GM15510 (cell line): ENCODE measurements around the gene KLHL6.

Source experiments
- POLR2A ChIP-seq: IDR thresholded peaks from 3 replicates; pipeline ENCODE4 v1.6.1; 2011; ENCODE audit warnings: borderline replicate concordance; ENCODE audit not compliant: insufficient read length; ENCODE audit errors: extremely low read depth

The KLHL6 gene

DNA sequence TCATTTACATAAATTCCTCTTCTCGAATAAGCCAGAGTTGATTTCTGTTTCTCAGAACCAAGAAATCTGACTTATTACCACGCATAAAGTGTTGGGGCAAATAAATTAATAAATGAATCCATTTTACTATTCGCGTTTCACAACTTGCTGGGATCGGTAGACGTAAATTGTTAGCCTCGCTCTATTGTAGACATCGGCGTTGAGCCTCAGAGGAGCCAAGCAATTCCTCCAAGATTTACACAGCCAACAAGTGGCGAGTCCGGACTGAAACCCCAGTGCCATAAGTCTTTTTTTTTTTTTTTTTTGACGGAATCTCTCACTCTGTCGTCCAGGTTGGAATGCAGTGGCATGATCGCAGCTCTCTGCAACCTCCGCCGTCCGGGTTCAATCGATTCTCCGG, 8.9 kb downstream of the KLHL6 start:
- TF ChIP-seq POLR2A: no peak

DNA sequence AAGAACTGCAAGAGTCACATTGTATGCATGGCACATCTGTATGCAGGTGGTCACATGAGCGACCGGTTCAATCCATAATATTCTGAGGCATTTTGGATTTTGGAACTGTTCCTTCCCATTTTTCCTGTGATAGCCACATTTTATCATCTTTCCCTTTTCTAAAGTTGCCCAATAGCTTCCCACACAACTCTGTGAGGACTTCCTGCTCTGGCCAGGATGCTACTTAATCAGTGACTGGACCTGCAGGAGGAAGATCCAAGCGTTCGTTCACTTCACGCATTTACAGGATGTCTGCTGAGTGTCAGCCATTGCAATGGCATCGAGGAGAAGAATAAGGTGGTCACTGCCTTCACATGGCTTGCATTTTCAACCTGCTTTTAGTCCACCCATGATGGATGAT, 9.8 kb downstream of the KLHL6 start:
- no peak for TF ChIP-seq POLR2A

- TF ChIP-seq POLR2A: no peak
Measured at GRCh38 chr3:183542355-183542754, 13.2 kb downstream of the KLHL6 start.

- TF ChIP-seq POLR2A: no peak
Measured at GRCh38 chr3:183541738-183542137, 13.8 kb downstream of the KLHL6 start.

- TF ChIP-seq POLR2A: no peak
Measured at GRCh38 chr3:183541235-183541655, 14.3 kb downstream of the KLHL6 start.

- no peak for TF ChIP-seq POLR2A
Measured at GRCh38 chr3:183540501-183541234, 14.8 kb downstream of the KLHL6 start.

DNA sequence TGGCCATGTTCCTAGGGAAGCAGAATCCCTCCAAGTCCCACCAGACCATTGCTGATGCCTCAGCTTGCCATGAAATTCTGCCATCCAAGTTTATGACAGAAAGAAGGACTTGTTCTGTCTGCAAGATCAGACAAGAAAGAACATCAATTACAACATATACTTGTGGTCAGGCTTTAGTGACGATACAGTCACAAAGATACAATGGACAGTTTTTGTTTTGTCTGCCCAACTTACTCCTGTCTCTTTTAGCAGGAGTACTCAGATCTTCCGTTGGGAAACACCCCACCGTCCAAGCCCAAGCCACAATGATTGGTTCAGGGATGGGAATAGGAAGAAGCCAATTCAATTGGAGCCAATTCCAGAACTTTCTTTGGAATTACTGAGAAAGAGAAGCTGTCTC, 15.7 kb downstream of the KLHL6 start:
- TF ChIP-seq POLR2A: no peak

GRCh38 chr3:183538486-183538885, 17.0 kb downstream of the KLHL6 start:
- no peak for TF ChIP-seq POLR2A

- no peak for TF ChIP-seq POLR2A
Measured at GRCh38 chr3:183537295-183537730, 18.2 kb downstream of the KLHL6 start.

DNA sequence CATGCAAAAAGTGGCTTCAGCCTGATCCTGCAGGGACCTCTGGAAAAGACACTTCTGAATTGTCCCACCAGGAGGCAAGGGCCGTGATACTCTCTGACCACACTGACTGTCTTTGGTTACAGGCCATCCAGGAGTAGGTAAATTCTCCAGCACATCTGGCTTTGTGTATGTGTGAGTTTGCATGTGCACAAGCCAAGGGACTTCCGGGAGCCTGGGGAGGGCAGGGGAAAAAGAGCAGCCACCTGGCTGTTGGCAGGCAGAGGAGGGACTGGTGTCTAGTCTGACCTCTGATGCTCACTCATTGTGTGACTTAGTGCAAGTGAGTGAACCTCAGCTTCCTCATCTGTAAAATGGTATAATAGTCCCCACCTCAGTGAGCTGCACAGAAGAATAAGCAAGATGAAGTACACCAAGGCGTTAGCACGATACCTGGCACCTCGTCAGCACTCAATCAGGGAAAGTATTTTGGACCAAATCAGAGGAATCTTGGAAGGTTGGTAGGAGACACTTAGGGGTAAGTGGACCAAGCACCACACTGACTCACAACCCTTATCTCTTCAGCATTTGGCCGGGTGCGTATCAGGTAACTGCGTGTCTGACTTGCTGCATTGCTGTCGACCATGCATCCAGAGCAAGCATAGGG, 19.1 kb downstream of the KLHL6 start:
- no peak for TF ChIP-seq POLR2A

DNA sequence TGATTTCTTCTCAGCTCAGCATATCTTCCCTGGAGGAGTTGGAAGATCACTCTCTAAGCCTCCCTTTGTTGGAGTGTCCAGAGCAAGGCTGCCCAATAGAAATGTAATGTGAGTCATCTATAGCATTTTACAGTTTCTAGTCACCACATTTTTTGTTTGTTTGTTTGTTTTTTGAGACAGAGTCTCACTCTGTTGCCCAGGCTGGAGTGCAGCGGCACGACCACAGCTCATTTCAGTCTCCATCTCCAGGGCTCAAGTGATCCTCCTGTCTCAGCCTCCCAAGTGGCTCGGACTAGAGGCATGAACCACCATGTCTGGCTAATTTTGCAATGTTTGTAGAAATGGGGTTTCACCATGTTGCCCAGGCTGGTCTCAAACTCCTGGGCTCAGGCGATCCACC, 21.3 kb downstream of the KLHL6 start:
- TF ChIP-seq POLR2A: no peak

DNA sequence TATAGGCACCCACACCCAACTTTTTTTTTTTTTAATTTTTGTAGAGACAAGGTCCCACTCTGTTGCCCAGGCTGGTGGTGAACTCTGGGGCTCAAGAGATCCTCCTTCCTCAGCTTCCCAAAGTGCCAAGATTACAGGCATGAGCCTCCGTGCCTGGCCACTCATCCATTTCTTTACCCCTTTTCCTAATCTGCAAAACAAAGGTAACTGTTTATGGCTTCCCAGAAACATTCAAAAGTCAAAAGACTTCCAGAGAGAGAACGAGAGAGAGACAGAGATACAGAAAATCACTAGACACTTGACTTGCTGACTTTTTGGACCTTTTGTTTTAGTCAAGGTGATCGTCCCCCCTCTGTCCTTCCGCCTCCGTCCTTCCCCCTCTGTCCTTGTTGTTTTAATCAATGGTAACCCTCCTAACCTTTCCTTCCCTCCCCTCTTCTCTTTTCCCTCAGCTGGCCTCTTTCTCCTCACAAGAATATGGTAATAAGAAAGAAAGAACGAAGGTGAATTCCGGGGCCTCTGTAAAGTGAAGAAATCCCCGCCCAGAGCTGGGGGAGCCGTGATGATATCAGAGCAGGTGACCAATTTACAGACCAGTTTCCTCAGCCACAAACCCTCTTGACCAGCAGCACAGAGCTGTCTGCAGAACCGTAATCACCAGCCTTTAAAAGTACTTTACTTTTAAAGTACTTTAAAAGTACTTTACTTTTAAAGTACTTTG, 21.9 kb downstream of the KLHL6 start:
- TF ChIP-seq POLR2A: no peak

DNA sequence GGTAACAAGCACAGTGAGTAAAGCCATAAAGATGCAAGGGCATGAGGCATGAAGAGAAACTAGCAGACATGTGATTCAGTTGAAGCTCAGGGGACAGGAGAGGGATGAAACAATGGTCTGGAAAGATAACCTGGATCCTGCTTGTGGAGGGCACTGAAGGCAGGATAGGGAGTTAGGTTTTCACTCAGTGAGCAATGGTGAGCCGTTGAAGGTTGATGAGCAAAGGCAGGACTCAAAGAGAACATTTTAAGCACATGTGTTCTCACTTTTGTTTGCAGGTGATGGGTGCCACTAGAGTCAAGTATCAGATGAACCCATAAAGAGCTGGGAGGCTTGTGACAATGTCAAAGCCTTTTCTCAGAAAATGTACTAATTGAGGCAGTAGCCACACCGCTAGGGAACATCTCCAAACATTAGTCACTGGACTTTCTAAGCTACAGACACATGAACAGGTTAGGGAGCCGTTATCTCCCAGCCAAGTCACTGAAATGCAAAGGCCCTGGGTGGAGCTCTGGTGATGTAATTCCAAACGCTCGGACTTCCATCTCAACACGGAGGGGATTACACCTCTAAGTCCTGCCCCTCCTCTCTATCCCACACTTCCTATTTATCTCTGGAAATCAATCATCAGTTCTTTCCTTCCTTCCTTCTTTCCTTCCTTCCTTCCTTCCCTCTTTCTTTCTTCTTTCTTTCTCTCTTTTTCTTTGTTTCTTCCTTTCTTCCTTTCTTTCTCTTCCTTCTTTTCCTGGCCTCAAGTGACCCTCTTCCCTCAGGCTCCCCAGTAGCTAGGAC, 22.7 kb downstream of the KLHL6 start:
- TF ChIP-seq POLR2A: no peak

- no peak for TF ChIP-seq POLR2A
Measured at GRCh38 chr3:183529717-183530116, 25.8 kb downstream of the KLHL6 start.

DNA sequence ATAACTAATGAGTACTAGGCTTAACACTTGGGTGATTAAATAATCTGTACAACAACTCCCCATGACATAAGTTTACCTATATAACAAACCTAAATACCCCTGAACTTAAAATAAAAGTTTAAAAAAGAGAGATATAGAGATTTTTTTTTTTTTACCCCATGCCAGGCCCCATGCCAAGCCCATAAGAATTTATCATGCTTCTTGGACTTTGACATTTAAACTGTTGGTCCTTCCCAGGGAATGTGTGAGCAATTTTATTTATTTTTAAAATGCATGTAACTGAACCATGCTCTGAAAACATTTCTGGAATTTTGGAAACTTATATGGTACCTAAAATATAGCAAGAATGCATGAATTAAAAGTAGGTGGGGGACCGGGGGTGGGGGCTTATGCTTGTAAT, 26.3 kb downstream of the KLHL6 start:
- TF ChIP-seq POLR2A: no peak
